Left ventricle myocardium inferior (tissue), 1 donor: Measurements from ENCODE around the gene ZYX. TPM values are rescaled to one million over a fixed set of nuclear protein-coding genes. Genes with fewer than 3 reads are reported as not detected.

Source experiments
- DNase-seq: peaks from one replicate; pipeline ENCODE4 v3.0.0-alpha.2; 2020
- H3K27ac ChIP-seq: fragments of 200-600 bp; replicated peaks from 2 replicates; pipeline ENCODE4 v1.8.0; 2021
- H3K27me3 ChIP-seq: fragments of 200-600 bp; 2 replicates; pipeline ENCODE4 v1.8.0; 2021; ENCODE audit warnings: low read depth
- H3K36me3 ChIP-seq: fragments of 200-600 bp; 2 replicates; pipeline ENCODE4 v1.8.0; 2021
- H3K4me1 ChIP-seq: fragments of 200-600 bp; 2 replicates; pipeline ENCODE4 v1.8.0; 2021
- H3K4me3 ChIP-seq: fragments of 200-600 bp; 2 replicates; pipeline ENCODE4 v1.8.0; 2021; ENCODE audit warnings: mild to moderate bottlenecking, moderate library complexity
- H3K9me3 ChIP-seq: fragments of 200-600 bp; replicated peaks from 2 replicates; pipeline ENCODE4 v1.8.0; 2021
- CTCF ChIP-seq: fragments of 200-600 bp; IDR thresholded peaks from 2 replicates; pipeline ENCODE4 v1.8.0; 2021; ENCODE audit warnings: antibody characterized with exemption, mild to moderate bottlenecking, borderline replicate concordance
- intact Hi-C: fragments of 100-400 bp; cut with micrococcal nuclease; formaldehyde crosslinking; loops from one replicate; pipeline ENCODE4 v1.11.0; 2022
- microRNA-seq: library from miRNA; unstranded; fragments of <30 nt; microRNA quantifications from one replicate; pipeline ENCODE4 v1.2.0, GENCODE V29; 2020
- total RNA-seq: library from RNA; stranded (reverse); fragmentation: NEBNext Ultra II Directional; extraction: Animal tissue kit (Norgen Biotek cat#: 25700); gene quantifications from one replicate; pipeline ENCODE4 v1.2.1, GENCODE V29; 2021
- donor health status: DM: no; HTN: yes; CAD: no; lungs with severe emphysema.

ZYX gene
- total RNA-seq, 1 donor from 2014 or later: 68.4 TPM

- Histone ChIP-seq H3K4me3 (no peak overlapping the region), H3K27ac (no peak overlapping the region), H3K9me3 (no peaks in the 10 kb centered on the region), H3K4me1 (no peaks in the 10 kb centered on the region), H3K27me3 (no peaks in the 10 kb centered on the region), H3K36me3 (no peaks in the 10 kb centered on the region)
- no peak for TF ChIP-seq CTCF
- intact Hi-C loops: no loop called here
- no peak for DNase-seq
Measured at GRCh38 chr7:143435266-143435665, 54.1 kb downstream of the ZYX start.

- intact Hi-C loops: no loop called here
- no peak for TF ChIP-seq CTCF
- Histone ChIP-seq H3K27ac (no peak overlapping the region), H3K27me3 (no peaks in the 10 kb centered on the region), H3K36me3 (no peaks in the 10 kb centered on the region), H3K9me3 (no peaks in the 10 kb centered on the region), H3K4me3 (no peak overlapping the region), H3K4me1 (no peaks in the 10 kb centered on the region)
- no peak for DNase-seq
Measured at GRCh38 chr7:143436325-143436946, 55.3 kb downstream of the ZYX start.

GRCh38 chr7:143437578-143437977 is 56.4 kb downstream of the ZYX start:
- no peak overlapping the region for H3K4me3 ChIP-seq
- H3K27ac ChIP-seq: no peak overlapping the region
- intact Hi-C loops: no loop called here
- TF ChIP-seq CTCF: no peak
- no peaks in the 10 kb centered on the region for H3K4me1 ChIP-seq
- H3K27me3 ChIP-seq: no peaks in the 10 kb centered on the region
- no peak for DNase-seq
- H3K9me3 ChIP-seq: no peaks in the 10 kb centered on the region
- H3K36me3 ChIP-seq: no peaks in the 10 kb centered on the region

GRCh38 chr7:143439866-143440265 is 58.7 kb downstream of the ZYX start:
- TF ChIP-seq CTCF: no peak
- Histone ChIP-seq H3K4me3 (no peak overlapping the region), H3K9me3 (no peaks in the 10 kb centered on the region), H3K27me3 (no peaks in the 10 kb centered on the region), H3K36me3 (no peaks in the 10 kb centered on the region), H3K4me1 (no peaks in the 10 kb centered on the region), H3K27ac (no peak overlapping the region)
- intact Hi-C loops: no loop called here
- DNase-seq: no peak

Small RNA genes lying within 50 kb of the gene (microRNA-seq; reads per million reads assigned to microRNA genes)
- not detected for gene MIR6892

Other genes starting within 250 kb of the ZYX start
- not detected for gene PIP, start 249.3 kb upstream of the ZYX start, total RNA-seq
- not detected for gene TAS2R39, start 197.9 kb upstream of the ZYX start, total RNA-seq
- gene TAS2R40, start 159.3 kb upstream of the ZYX start, total RNA-seq: not detected
- 291 TPM for gene GSTK1, start 117.9 kb upstream of the ZYX start, total RNA-seq
- gene TMEM139, start 96.4 kb upstream of the ZYX start, total RNA-seq: 8.8 TPM
- gene CASP2, start 93.0 kb upstream of the ZYX start, total RNA-seq: 10.9 TPM
- gene CLCN1, start 65.2 kb upstream of the ZYX start, total RNA-seq: not detected
- 0.47 TPM for gene FAM131B, start 18.6 kb upstream of the ZYX start, total RNA-seq
- not detected for gene EPHA1, start 27.5 kb downstream of the ZYX start, total RNA-seq
- not detected for gene TAS2R60, start 62.1 kb downstream of the ZYX start, total RNA-seq
- gene TAS2R41, start 96.5 kb downstream of the ZYX start, total RNA-seq: not detected
- gene CTAGE15, start 190.5 kb downstream of the ZYX start, total RNA-seq: not detected
- 0.22 TPM for gene TCAF2, start 239.6 kb downstream of the ZYX start, total RNA-seq